SJCRH30 (cell line): ENCODE measurements around the gene PDK3. TPM values are rescaled to one million over a fixed set of nuclear protein-coding genes. Genes with fewer than 3 reads are reported as not detected.

ENCODE experiments used
- DNase-seq, 2 experiments: peaks; one replicate each; pipeline ENCODE4 v3.0.0-alpha.2; 2015 to 2020
- H3K27ac ChIP-seq: fragments of 250-450 bp; sonication (Bioruptor Pico); 2 replicates; pipeline ENCODE4 v1.5.1; 2020; ENCODE audit warnings: mild to moderate bottlenecking, moderate library complexity
- H3K27me3 ChIP-seq: fragments of 250-450 bp; sonication (Bioruptor Pico); 2 replicates; pipeline ENCODE4 v1.5.1; 2020; ENCODE audit warnings: mild to moderate bottlenecking, moderate library complexity
- H3K36me3 ChIP-seq: fragments of 250-450 bp; sonication (Bioruptor Pico); 2 replicates; pipeline ENCODE4 v1.5.1; 2020; ENCODE audit warnings: mild to moderate bottlenecking, moderate library complexity
- H3K4me1 ChIP-seq: fragments of 250-450 bp; sonication (Bioruptor Pico); 2 replicates; pipeline ENCODE4 v1.5.1; 2020; ENCODE audit warnings: mild to moderate bottlenecking, moderate library complexity
- H3K4me3 ChIP-seq: fragments of 250-450 bp; sonication (Bioruptor Pico); 2 replicates; pipeline ENCODE4 v1.5.1; 2020; ENCODE audit warnings: mild to moderate bottlenecking, moderate library complexity
- H3K9me3 ChIP-seq: fragments of 250-450 bp; sonication (Bioruptor Pico); replicated peaks from 2 replicates; pipeline ENCODE4 v1.5.1; 2020; ENCODE audit warnings: mild to moderate bottlenecking, moderate library complexity
- total RNA-seq: library from RNA; depleted of rRNA; stranded (reverse); fragments of >200 nt; shearing (Covaris generic); gene quantifications from 2 replicates; pipeline ENCODE4 v1.2.3, GENCODE V29; 2014

PDK3 gene
- total RNA-seq, 1 experiment from 2014 or later, result 23.0 TPM

- DNase-seq, result peak; percentile 49 to 83
- H3K27ac ChIP-seq, result no peak overlapping the region
Measured at GRCh38 chrX:24494647-24495075, 29.6 kb downstream of the PDK3 start.

GRCh38 chrX:24495700-24496099, 30.6 kb downstream of the PDK3 start:
- H3K27me3 ChIP-seq, result no peaks in the 10 kb centered on the region
- no peaks in the 10 kb centered on the region for H3K9me3 ChIP-seq
- H3K36me3 ChIP-seq, result no peaks in the 10 kb centered on the region
- H3K4me1 ChIP-seq, result peaks cover 4% of the 10 kb centered on the region; the same call in 1 of the 2 replicates
- H3K27ac ChIP-seq, result no peak overlapping the region
- DNase-seq, result no peak
- H3K4me3 ChIP-seq, result no peak overlapping the region

More at GRCh38 chrX:24494647-24495075, 29.6 kb downstream of the PDK3 start:
- no peaks in the 10 kb centered on the region for H3K36me3 ChIP-seq
- no peaks in the 10 kb centered on the region for H3K27me3 ChIP-seq
- no peak overlapping the region for H3K4me3 ChIP-seq
- H3K9me3 ChIP-seq, result no peaks in the 10 kb centered on the region
- H3K4me1 ChIP-seq, result peaks cover 4% of the 10 kb centered on the region; the same call in 1 of the 2 replicates

GRCh38 chrX:24498181-24498580, 33.1 kb downstream of the PDK3 start:
- H3K36me3 ChIP-seq, result no peaks in the 10 kb centered on the region
- peaks cover 4% of the 10 kb centered on the region; the same call in 1 of the 2 replicates for H3K4me1 ChIP-seq
- H3K27ac ChIP-seq, result no peak overlapping the region
- H3K27me3 ChIP-seq, result no peaks in the 10 kb centered on the region
- no peak for DNase-seq
- no peak overlapping the region for H3K4me3 ChIP-seq
- H3K9me3 ChIP-seq, result no peaks in the 10 kb centered on the region

GRCh38 chrX:24498975-24499374, 33.9 kb downstream of the PDK3 start:
- Histone ChIP-seq H3K27me3 (no peaks in the 10 kb centered on the region), H3K4me1 (peaks cover 4% of the 10 kb centered on the region; the same call in 1 of the 2 replicates), H3K27ac (no peak overlapping the region), H3K36me3 (no peaks in the 10 kb centered on the region), H3K4me3 (no peak overlapping the region), H3K9me3 (no peaks in the 10 kb centered on the region)
- DNase-seq, result no peak

GRCh38 chrX:24506082-24506481, 41.0 kb downstream of the PDK3 start:
- no peak overlapping the region for H3K27ac ChIP-seq
- no peak for DNase-seq
- no peaks in the 10 kb centered on the region for H3K4me1 ChIP-seq
- H3K9me3 ChIP-seq, result no peaks in the 10 kb centered on the region
- H3K27me3 ChIP-seq, result no peaks in the 10 kb centered on the region
- H3K4me3 ChIP-seq, result no peak overlapping the region
- no peaks in the 10 kb centered on the region for H3K36me3 ChIP-seq

GRCh38 chrX:24508375-24508774, 43.3 kb downstream of the PDK3 start:
- H3K36me3 ChIP-seq, result no peaks in the 10 kb centered on the region
- H3K9me3 ChIP-seq, result no peaks in the 10 kb centered on the region
- no peak overlapping the region for H3K27ac ChIP-seq
- no peaks in the 10 kb centered on the region for H3K27me3 ChIP-seq
- H3K4me1 ChIP-seq, result no peaks in the 10 kb centered on the region
- H3K4me3 ChIP-seq, result no peak overlapping the region
- DNase-seq, result no peak

GRCh38 chrX:24513416-24513815, 48.3 kb downstream of the PDK3 start:
- DNase-seq, result no peak
- Histone ChIP-seq H3K9me3 (no peaks in the 10 kb centered on the region), H3K36me3 (no peaks in the 10 kb centered on the region), H3K4me1 (no peaks in the 10 kb centered on the region), H3K27ac (no peak overlapping the region), H3K27me3 (no peaks in the 10 kb centered on the region), H3K4me3 (no peak overlapping the region)

GRCh38 chrX:24515447-24515846, 50.4 kb downstream of the PDK3 start:
- H3K36me3 ChIP-seq, result no peaks in the 10 kb centered on the region
- no peak overlapping the region for H3K4me3 ChIP-seq
- no peaks in the 10 kb centered on the region for H3K27me3 ChIP-seq
- no peaks in the 10 kb centered on the region for H3K9me3 ChIP-seq
- H3K27ac ChIP-seq, result no peak overlapping the region
- peak in 1 of 2 experiments; percentile 22 for DNase-seq
- H3K4me1 ChIP-seq, result no peaks in the 10 kb centered on the region

GRCh38 chrX:24520472-24520871, 55.4 kb downstream of the PDK3 start:
- DNase-seq, result no peak
- Histone ChIP-seq H3K27me3 (no peaks in the 10 kb centered on the region), H3K4me1 (no peaks in the 10 kb centered on the region), H3K36me3 (no peaks in the 10 kb centered on the region), H3K4me3 (no peak overlapping the region), H3K27ac (no peak overlapping the region), H3K9me3 (no peaks in the 10 kb centered on the region)

- H3K4me1 ChIP-seq, result peaks cover 5% of the 10 kb centered on the region; the same call in 1 of the 2 replicates
- H3K9me3 ChIP-seq, result no peaks in the 10 kb centered on the region
- no peaks in the 10 kb centered on the region for H3K27me3 ChIP-seq
- H3K27ac ChIP-seq, result no peak overlapping the region
- DNase-seq, result no peak
- H3K4me3 ChIP-seq, result no peak overlapping the region
- no peaks in the 10 kb centered on the region; the same call in 1 of the 2 replicates for H3K36me3 ChIP-seq
Measured at GRCh38 chrX:24525455-24525854, 60.4 kb downstream of the PDK3 start.

GRCh38 chrX:24526616-24527015, 61.5 kb downstream of the PDK3 start:
- no peak overlapping the region for H3K4me3 ChIP-seq
- H3K36me3 ChIP-seq, result no peaks in the 10 kb centered on the region; the same call in 1 of the 2 replicates
- no peaks in the 10 kb centered on the region for H3K9me3 ChIP-seq
- no peaks in the 10 kb centered on the region for H3K27me3 ChIP-seq
- no peak overlapping the region for H3K27ac ChIP-seq
- DNase-seq, result no peak
- H3K4me1 ChIP-seq, result peaks cover 9% of the 10 kb centered on the region; the same call in 1 of the 2 replicates

GRCh38 chrX:24528605-24529004, 63.5 kb downstream of the PDK3 start:
- H3K27me3 ChIP-seq, result no peaks in the 10 kb centered on the region
- H3K36me3 ChIP-seq, result no peaks in the 10 kb centered on the region; the same call in 1 of the 2 replicates
- no peak overlapping the region for H3K27ac ChIP-seq
- peaks cover 9% of the 10 kb centered on the region; the same call in 1 of the 2 replicates for H3K4me1 ChIP-seq
- H3K4me3 ChIP-seq, result no peak overlapping the region
- H3K9me3 ChIP-seq, result no peaks in the 10 kb centered on the region
- no peak for DNase-seq

- no peaks in the 10 kb centered on the region for H3K27me3 ChIP-seq
- H3K4me3 ChIP-seq, result no peak overlapping the region
- H3K4me1 ChIP-seq, result no peaks in the 10 kb centered on the region
- H3K9me3 ChIP-seq, result no peaks in the 10 kb centered on the region
- H3K36me3 ChIP-seq, result no peaks in the 10 kb centered on the region
- no peak for DNase-seq
- H3K27ac ChIP-seq, result no peak overlapping the region
Measured at GRCh38 chrX:24536551-24536950, 71.5 kb downstream of the PDK3 start.

GRCh38 chrX:24542756-24543155, 77.7 kb downstream of the PDK3 start:
- no peak overlapping the region for H3K27ac ChIP-seq
- no peaks in the 10 kb centered on the region for H3K36me3 ChIP-seq
- no peak overlapping the region for H3K4me3 ChIP-seq
- no peaks in the 10 kb centered on the region for H3K4me1 ChIP-seq
- H3K9me3 ChIP-seq, result no peaks in the 10 kb centered on the region
- DNase-seq, result no peak
- no peaks in the 10 kb centered on the region for H3K27me3 ChIP-seq

GRCh38 chrX:24547961-24548360, 82.9 kb downstream of the PDK3 start:
- Histone ChIP-seq H3K9me3 (no peaks in the 10 kb centered on the region), H3K36me3 (no peaks in the 10 kb centered on the region), H3K27ac (no peak overlapping the region), H3K4me3 (no peak overlapping the region), H3K4me1 (no peaks in the 10 kb centered on the region), H3K27me3 (no peaks in the 10 kb centered on the region)
- no peak for DNase-seq

- H3K27ac ChIP-seq, result no peak overlapping the region
- no peaks in the 10 kb centered on the region for H3K27me3 ChIP-seq
- no peaks in the 10 kb centered on the region for H3K36me3 ChIP-seq
- no peaks in the 10 kb centered on the region for H3K9me3 ChIP-seq
- no peak for DNase-seq
- no peaks in the 10 kb centered on the region for H3K4me1 ChIP-seq
- H3K4me3 ChIP-seq, result no peak overlapping the region
Measured at GRCh38 chrX:24550166-24550565, 85.1 kb downstream of the PDK3 start.
